ENCODE measurements around the gene FAM180B.
"Not testable (repeated sequence)": the region's sequence is repeated elsewhere in the genome, so short reads cannot be mapped to it uniquely, and the experiment has no call there.

FAM180B gene

DNA sequence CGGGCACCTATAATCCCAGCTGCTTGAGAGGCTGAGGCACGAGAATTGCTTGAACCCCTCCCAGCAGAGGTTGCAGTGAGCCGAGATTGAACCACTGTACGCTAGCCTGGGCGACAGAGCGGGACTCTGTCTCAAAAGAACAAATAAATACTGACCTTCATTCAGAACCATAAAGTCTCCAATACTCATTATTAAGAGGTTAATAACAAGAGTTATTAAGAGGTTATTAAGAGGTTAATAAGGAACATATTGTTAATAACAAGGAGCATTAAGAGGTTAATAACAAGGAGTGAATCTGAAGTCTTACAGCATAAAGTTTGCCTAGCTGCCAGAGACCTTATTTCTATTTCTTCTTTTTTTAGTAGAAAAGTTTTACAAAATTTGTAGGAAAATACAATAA is 41.2 kb upstream of the FAM180B start:
- peaks cover 0 to 83% (median 20%) of the 10 kb centered on the region in 4 donors for H3K4me1 ChIP-seq
- no peak overlapping the region for H3K27ac ChIP-seq
- intact Hi-C loops (cut with DNase I; ENCODE audit: low total_unique reads), result no loop called here
- TF ChIP-seq, protein P1, sequence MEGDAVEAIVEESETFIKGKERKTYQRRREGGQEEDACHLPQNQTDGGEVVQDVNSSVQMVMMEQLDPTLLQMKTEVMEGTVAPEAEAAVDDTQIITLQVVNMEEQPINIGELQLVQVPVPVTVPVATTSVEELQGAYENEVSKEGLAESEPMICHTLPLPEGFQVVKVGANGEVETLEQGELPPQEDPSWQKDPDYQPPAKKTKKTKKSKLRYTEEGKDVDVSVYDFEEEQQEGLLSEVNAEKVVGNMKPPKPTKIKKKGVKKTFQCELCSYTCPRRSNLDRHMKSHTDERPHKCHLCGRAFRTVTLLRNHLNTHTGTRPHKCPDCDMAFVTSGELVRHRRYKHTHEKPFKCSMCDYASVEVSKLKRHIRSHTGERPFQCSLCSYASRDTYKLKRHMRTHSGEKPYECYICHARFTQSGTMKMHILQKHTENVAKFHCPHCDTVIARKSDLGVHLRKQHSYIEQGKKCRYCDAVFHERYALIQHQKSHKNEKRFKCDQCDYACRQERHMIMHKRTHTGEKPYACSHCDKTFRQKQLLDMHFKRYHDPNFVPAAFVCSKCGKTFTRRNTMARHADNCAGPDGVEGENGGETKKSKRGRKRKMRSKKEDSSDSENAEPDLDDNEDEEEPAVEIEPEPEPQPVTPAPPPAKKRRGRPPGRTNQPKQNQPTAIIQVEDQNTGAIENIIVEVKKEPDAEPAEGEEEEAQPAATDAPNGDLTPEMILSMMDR (IDR thresholded peaks at IDR 0.05), result no peak
- no peaks in the 10 kb centered on the region for H3K27me3 ChIP-seq
- no peak overlapping the region for H3K4me3 ChIP-seq
- H3K36me3 ChIP-seq, result no peaks in the 10 kb centered on the region
- DNase-seq, result no peak
- no peaks in the 10 kb centered on the region for H3K9me3 ChIP-seq

DNA sequence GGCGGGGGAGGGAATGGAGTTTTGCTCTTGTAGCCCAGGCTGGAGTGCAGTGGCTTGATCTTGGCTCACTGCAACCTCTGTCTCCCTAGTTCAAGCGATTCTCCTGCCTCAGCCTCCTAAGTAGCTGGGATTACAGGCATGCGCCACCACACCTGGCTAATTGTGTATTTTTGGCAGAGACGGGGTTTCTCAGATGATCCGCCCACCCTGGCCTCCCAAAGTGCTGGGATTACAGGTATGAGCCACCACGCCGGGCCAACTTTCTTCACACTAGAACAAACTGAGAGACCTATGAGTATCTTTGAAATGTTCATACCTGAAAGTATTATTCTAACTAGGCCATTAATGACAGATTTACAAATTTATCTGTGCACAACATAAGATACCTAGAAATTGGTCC is 40.2 kb upstream of the FAM180B start:
- H3K27me3 ChIP-seq; DNase-seq; H3K9me3 ChIP-seq; H3K27ac ChIP-seq; H3K36me3 ChIP-seq; H3K4me3 ChIP-seq; intact Hi-C loops (cut with DNase I; ENCODE audit: low total_unique reads): not testable (repeated sequence)
- peaks cover 0 to 83% (median 22%) of the 10 kb centered on the region in 4 donors for H3K4me1 ChIP-seq

DNA sequence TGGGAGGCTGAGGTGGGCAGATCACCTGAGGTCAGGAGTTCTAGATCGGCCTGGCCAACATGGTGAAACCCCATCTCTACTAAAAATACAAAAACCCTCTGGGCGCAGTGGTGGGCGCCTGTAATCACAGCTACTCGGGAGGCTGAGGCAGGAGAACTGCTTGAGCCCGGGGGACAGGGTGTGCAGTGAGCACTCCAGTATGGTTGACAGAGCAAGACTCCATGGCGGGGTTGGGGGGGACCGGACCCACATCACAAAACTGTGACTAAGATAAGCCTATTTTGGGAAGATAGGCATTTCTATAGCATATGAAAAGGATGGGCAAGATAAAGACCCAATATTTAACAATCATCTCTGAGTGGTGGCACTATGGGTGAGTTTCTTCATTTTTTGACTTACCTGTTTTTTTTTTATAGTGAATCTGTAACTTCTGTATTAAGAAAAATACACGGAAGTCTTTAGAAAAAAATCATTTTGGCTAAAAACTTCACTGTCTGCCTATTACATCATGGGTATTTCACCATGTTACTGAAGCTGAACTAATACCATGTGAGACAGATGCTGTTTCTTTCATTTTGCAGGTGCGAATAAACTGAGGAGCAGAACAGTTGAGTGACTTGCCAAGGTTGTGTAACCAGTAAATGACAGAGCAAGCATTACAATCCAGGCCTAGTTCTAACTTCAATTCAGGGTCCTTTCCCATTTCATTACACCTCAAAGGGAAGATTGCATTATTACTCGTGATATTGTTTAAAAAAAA is 36.0 kb upstream of the FAM180B start:
- Histone ChIP-seq H3K36me3 (no peaks in the 10 kb centered on the region), H3K9me3 (no peaks in the 10 kb centered on the region), H3K4me1 (peaks cover 0 to 54% (median 30%) of the 10 kb centered on the region in 4 donors), H3K27ac (peak overlapping the region in 1 of 2 donors; percentile 96), H3K4me3 (no peak overlapping the region), H3K27me3 (no peaks in the 10 kb centered on the region)
- intact Hi-C loops (cut with DNase I; ENCODE audit: low total_unique reads), result loop anchor here (10.0 kb wide), 1 partner anchor 56 kb away; no protein-coding TSS in a partner anchor
- no peak for DNase-seq
- TF ChIP-seq, protein P1 (IDR thresholded peaks at IDR 0.05), result no peak

DNA sequence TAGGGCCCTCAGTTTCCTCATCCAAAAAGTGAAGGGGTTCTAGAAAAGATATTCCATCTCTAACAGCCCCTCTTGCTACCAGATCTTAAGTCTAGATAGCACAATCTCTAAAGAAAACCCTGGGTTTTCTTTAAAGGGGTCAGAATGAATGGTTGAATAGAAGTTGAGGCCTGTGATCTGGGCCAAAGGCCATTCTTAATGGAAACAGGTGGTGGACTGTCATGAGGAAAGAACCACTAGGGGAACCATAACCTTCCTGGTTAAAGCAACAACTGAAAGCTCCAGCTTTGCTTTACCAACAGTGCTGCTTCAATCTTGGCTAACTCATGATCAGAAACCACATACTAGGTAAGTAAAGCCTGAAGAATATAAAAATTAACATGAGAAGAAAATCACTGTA is 35.4 kb upstream of the FAM180B start:
- Histone ChIP-seq H3K27ac (peak overlapping the region in 1 of 2 donors; percentile 96), H3K9me3 (no peaks in the 10 kb centered on the region), H3K27me3 (no peaks in the 10 kb centered on the region), H3K36me3 (no peaks in the 10 kb centered on the region), H3K4me3 (peak overlapping the region; percentile 97 to 98), H3K4me1 (peaks cover 0 to 54% (median 30%) of the 10 kb centered on the region in 4 donors)
- DNase-seq, result no peak
- TF ChIP-seq, protein P1 (IDR thresholded peaks at IDR 0.05), result no peak
- intact Hi-C loops (cut with DNase I; ENCODE audit: low total_unique reads), result loop anchor here (10.0 kb wide), 1 partner anchor 56 kb away; no protein-coding TSS in a partner anchor

DNA sequence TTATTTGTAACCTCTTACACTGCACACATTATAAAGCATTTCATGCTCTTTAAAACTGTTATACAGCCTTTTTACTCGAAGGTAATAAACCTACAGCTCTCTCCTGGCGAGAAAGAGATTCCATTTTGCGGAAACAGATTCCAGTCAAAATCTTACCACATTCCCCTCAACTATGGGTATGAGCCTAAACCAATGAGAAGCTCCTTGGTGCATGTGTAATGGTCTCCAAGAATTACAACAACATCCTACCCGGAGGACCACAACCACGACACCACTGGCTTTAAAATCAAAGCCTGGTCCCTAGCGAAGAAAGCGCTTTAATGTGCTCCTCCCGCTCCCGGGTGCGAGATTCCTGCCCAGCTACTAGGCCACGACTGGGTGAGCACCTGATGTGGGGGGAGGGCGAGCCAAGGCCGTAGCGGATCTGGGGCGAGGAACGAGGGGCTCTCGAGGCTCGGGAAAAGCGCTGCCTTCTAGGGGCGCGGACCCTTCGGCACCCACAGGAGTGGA is 34.4 kb upstream of the FAM180B start:
- intact Hi-C loops (cut with DNase I; ENCODE audit: low total_unique reads), result loop anchor here (10.0 kb wide), 1 partner anchor 57 kb away; no protein-coding TSS in a partner anchor
- H3K4me1 ChIP-seq, result peaks cover 0 to 52% (median 30%) of the 10 kb centered on the region in 4 donors
- TF ChIP-seq, protein P1 (IDR thresholded peaks at IDR 0.05), result no peak
- no peaks in the 10 kb centered on the region for H3K36me3 ChIP-seq
- peak overlapping the region; percentile 97 to 98 for H3K4me3 ChIP-seq
- no peaks in the 10 kb centered on the region for H3K9me3 ChIP-seq
- no peak for DNase-seq
- no peaks in the 10 kb centered on the region for H3K27me3 ChIP-seq
- peak overlapping the region; percentile 94 to 96 for H3K27ac ChIP-seq

Measured in tibial artery (tissue), 4 donors.